OCI-LY1 (cell line): ENCODE data around the gene BCL2L12.

Experiments
- H2AFZ ChIP-seq: fragments of 200-600 bp; sonication (generic), shearing (Covaris generic); 2 replicates; pipeline ENCODE4 v1.6.0; 2014; ENCODE audit warnings: antibody characterized with exemption, mild to moderate bottlenecking, low read length
- H3F3A ChIP-seq: fragments of 200-600 bp; sonication (generic), shearing (Covaris generic); 2 replicates; pipeline ENCODE4 v1.6.0; 2014; ENCODE audit warnings: mild to moderate bottlenecking, antibody characterized with exemption, low read length, moderate library complexity; ENCODE audit not compliant: insufficient read depth
- H3K27ac ChIP-seq: fragments of 200-600 bp; sonication (generic); 2 replicates; pipeline ENCODE4 v1.5.1; 2014; ENCODE audit warnings: low read length, mixed run types, mild to moderate bottlenecking, low read depth; ENCODE audit not compliant: poor library complexity, severe bottlenecking
- H3K27me3 ChIP-seq: fragments of 200-600 bp; sonication (generic); 2 replicates; pipeline ENCODE4 v1.6.0; 2014; ENCODE audit warnings: antibody characterized with exemption, mild to moderate bottlenecking, low read length, moderate library complexity; ENCODE audit not compliant: insufficient read depth
- H3K36me3 ChIP-seq: fragments of 200-600 bp; sonication (generic); 2 replicates; pipeline ENCODE4 v1.6.1; 2014; ENCODE audit warnings: mild to moderate bottlenecking, antibody characterized with exemption, low read length, moderate library complexity, mixed read lengths; ENCODE audit not compliant: insufficient read depth
- H3K4me1 ChIP-seq: fragments of 200-600 bp; sonication (generic); 2 replicates; pipeline ENCODE4 v1.5.1; 2014; ENCODE audit warnings: mild to moderate bottlenecking, low read length, moderate library complexity; ENCODE audit not compliant: insufficient read depth, severe bottlenecking
- H3K4me2 ChIP-seq: fragments of 200-600 bp; sonication (generic), shearing (Covaris generic); 2 replicates; pipeline ENCODE4 v1.6.1; 2014; ENCODE audit warnings: low read length
- H3K4me3 ChIP-seq: fragments of 200-600 bp; sonication (generic); 2 replicates; pipeline ENCODE4 v1.5.1; 2014; ENCODE audit warnings: low read length, low read depth, mild to moderate bottlenecking, mixed read lengths; ENCODE audit not compliant: poor library complexity, severe bottlenecking
- H3K79me2 ChIP-seq: fragments of 200-600 bp; shearing (Covaris generic); 2 replicates; pipeline ENCODE4 v1.6.1; 2016; ENCODE audit warnings: mixed run types, low read length, mixed read lengths; ENCODE audit not compliant: insufficient read depth
- H3K9ac ChIP-seq: fragments of 200-600 bp; sonication (generic), shearing (Covaris generic); 2 replicates; pipeline ENCODE4 v1.6.1; 2014; ENCODE audit warnings: mild to moderate bottlenecking, low read length, mixed read lengths
- H3K9me2 ChIP-seq: fragments of 200-600 bp; sonication (generic), shearing (Covaris generic); 2 replicates; pipeline ENCODE4 v1.6.1; 2014; ENCODE audit warnings: low read depth, mild to moderate bottlenecking, low read length, mixed read lengths
- H3K9me3 ChIP-seq: fragments of 200-600 bp; shearing (Covaris generic); 2 replicates; pipeline ENCODE4 v1.6.1; 2014; ENCODE audit warnings: low read length, mixed read lengths
- H4K20me1 ChIP-seq: fragments of 200-600 bp; sonication (generic), shearing (Covaris generic); 2 replicates; pipeline ENCODE4 v1.6.0; 2016; ENCODE audit warnings: mild to moderate bottlenecking, low read length; ENCODE audit not compliant: insufficient read depth
- EZH2 ChIP-seq: fragments of 200-600 bp; sonication (generic), shearing (Covaris generic); IDR thresholded peaks from 2 replicates; pipeline ENCODE4 v1.8.0; 2017; ENCODE audit warnings: borderline replicate concordance, mixed run types, mild to moderate bottlenecking, antibody characterized with exemption, low read length, moderate library complexity, mixed read lengths
- TF ChIP-seq, protein P1 (sequence below): fragments of 200-600 bp; sonication (generic), shearing (Covaris generic); IDR thresholded peaks from 2 replicates; pipeline ENCODE4 v1.5.1; 2017; ENCODE audit warnings: mild to moderate bottlenecking, antibody characterized with exemption, low read length, moderate library complexity, mixed read lengths

Gene BCL2L12

DNA sequence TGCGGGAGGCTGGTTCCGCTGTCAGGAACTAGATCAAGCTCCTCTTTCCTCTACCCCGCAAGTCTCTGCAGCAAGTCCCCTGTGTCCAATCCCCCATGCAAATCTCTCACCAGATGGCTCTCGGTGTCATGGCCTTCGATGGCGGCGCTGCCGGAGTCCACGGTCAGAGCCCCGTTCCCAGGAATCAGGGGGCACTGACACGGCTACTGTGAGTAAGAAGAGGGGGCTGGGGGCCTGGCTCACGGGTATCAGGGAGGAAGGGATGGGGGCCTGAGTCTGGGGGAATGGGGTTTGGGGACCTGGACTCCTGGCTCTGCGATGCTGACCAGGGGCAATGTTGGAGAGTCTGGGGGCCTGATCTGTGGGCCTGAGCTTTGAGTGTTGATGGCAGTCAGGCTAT lies 19.7 kb upstream of the BCL2L12 start:
- Histone ChIP-seq H3K9ac (no peak overlapping the region), H3K27ac (no peak overlapping the region), H3K4me1 (peaks cover 18% of the 10 kb centered on the region), H4K20me1 (no peaks in the 10 kb centered on the region), H3K27me3 (no peaks in the 10 kb centered on the region), H3K36me3 (peaks cover 45% of the 10 kb centered on the region), H3K79me2 (peaks cover 25% of the 10 kb centered on the region), H2AFZ (no peak overlapping the region), H3K9me2 (no peaks in the 10 kb centered on the region), H3F3A (no peaks in the 10 kb centered on the region), H3K4me2 (no peak overlapping the region), H3K4me3 (no peak overlapping the region), H3K9me3 (no peaks in the 10 kb centered on the region)
- no peak for TF ChIP-seq EZH2
- TF ChIP-seq, protein P1, sequence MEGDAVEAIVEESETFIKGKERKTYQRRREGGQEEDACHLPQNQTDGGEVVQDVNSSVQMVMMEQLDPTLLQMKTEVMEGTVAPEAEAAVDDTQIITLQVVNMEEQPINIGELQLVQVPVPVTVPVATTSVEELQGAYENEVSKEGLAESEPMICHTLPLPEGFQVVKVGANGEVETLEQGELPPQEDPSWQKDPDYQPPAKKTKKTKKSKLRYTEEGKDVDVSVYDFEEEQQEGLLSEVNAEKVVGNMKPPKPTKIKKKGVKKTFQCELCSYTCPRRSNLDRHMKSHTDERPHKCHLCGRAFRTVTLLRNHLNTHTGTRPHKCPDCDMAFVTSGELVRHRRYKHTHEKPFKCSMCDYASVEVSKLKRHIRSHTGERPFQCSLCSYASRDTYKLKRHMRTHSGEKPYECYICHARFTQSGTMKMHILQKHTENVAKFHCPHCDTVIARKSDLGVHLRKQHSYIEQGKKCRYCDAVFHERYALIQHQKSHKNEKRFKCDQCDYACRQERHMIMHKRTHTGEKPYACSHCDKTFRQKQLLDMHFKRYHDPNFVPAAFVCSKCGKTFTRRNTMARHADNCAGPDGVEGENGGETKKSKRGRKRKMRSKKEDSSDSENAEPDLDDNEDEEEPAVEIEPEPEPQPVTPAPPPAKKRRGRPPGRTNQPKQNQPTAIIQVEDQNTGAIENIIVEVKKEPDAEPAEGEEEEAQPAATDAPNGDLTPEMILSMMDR: no peak

DNA sequence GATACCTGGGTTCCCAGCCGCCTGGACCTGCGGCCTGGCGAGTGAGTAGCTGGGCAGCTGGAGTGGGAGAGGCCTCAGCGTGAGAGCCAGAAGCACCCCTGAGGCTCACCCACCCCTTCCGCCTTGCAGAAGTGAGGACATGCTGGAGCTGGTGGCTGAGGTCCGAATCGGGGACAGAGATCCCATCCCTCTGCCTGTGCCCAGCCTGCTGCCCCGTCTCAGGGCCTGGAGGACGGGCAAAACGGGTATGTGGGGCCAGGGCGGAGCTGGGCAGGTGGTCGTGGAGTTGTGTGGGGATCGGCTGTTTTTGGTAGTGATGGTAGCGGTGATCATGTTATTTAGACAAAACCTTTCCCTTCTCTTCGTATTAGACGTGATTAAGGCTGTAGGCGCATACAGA lies 19.1 kb upstream of the BCL2L12 start:
- no peaks in the 10 kb centered on the region for H3K9me2 ChIP-seq
- H4K20me1 ChIP-seq: no peaks in the 10 kb centered on the region
- H2AFZ ChIP-seq: no peak overlapping the region
- TF ChIP-seq, protein P1: no peak
- no peak for TF ChIP-seq EZH2
- H3K9ac ChIP-seq: no peak overlapping the region
- H3K36me3 ChIP-seq: peaks cover 51% of the 10 kb centered on the region
- no peaks in the 10 kb centered on the region for H3K27me3 ChIP-seq
- peaks cover 25% of the 10 kb centered on the region for H3K79me2 ChIP-seq
- H3K4me2 ChIP-seq: no peak overlapping the region
- H3K4me1 ChIP-seq: peaks cover 18% of the 10 kb centered on the region
- H3K27ac ChIP-seq: no peak overlapping the region
- H3K9me3 ChIP-seq: no peaks in the 10 kb centered on the region
- no peak overlapping the region for H3K4me3 ChIP-seq
- no peaks in the 10 kb centered on the region for H3F3A ChIP-seq

DNA sequence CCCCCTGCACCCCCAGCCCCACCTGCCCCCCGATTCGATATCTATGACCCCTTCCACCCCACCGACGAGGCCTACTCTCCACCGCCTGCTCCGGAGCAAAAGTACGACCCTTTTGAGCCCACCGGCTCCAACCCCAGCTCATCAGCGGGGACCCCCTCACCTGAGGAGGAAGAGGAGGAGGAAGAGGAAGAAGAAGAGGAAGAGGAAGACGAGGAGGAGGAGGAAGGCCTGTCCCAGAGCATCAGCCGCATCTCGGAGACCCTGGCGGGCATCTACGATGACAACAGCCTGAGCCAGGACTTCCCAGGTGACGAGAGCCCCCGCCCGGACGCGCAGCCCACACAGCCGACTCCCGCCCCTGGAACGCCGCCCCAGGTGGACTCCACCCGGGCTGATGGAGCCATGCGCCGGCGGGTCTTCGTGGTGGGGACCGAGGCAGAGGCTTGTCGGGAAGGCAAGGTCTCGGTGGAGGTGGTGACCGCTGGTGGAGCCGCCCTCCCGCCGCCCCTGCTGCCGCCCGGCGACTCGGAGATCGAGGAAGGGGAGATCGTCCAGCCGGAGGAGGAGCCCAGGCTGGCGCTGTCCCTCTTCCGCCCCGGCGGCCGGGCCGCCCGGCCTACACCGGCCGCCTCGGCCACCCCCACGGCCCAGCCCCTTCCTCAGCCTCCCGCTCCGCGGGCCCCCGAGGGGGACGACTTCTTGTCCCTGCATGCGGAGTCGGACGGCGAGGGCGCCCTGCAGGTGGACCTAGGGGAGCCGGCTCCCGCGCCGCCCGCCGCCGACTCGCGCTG lies 14.5 kb upstream of the BCL2L12 start:
- no peak overlapping the region for H3K4me3 ChIP-seq
- H4K20me1 ChIP-seq: no peaks in the 10 kb centered on the region
- no peaks in the 10 kb centered on the region for H3K9me2 ChIP-seq
- H3K27ac ChIP-seq: no peak overlapping the region
- H2AFZ ChIP-seq: no peak overlapping the region
- no peak overlapping the region for H3K4me2 ChIP-seq
- no peaks in the 10 kb centered on the region for H3K9me3 ChIP-seq
- no peaks in the 10 kb centered on the region for H3K79me2 ChIP-seq
- H3K9ac ChIP-seq: no peak overlapping the region
- no peak for TF ChIP-seq EZH2
- TF ChIP-seq, protein P1: no peak
- H3K36me3 ChIP-seq: peaks cover 73% of the 10 kb centered on the region
- H3K4me1 ChIP-seq: no peaks in the 10 kb centered on the region
- no peaks in the 10 kb centered on the region for H3F3A ChIP-seq
- no peaks in the 10 kb centered on the region for H3K27me3 ChIP-seq
